H1 (cell line): ENCODE results near the gene FAM151A. TPM values are rescaled to one million over a fixed set of nuclear protein-coding genes. Genes with fewer than 3 reads are reported as not detected.

Source experiments
- CBX5 ChIP-seq: fragments of 300-800, 300-1000 bp; sonication (generic); IDR thresholded peaks from 2 replicates; pipeline ENCODE4 v1.7.1; 2016; ENCODE audit warnings: antibody characterized with exemption, low read length, low read depth
- polyA plus RNA-seq, 7 experiments: library from polyadenylated mRNA; depleted of rRNA in 3 of 7; stranded (reverse) in 5 of 7; unstranded in 2 of 7; fragments of >200 nt in 5 of 7; fragments of 200-250 nt in 2 of 7; gene quantifications; 1 replicate in 5 of 7; 2 replicates in 1 of 7; 4 replicates in 1 of 7; pipeline versions ENCODE4 v1.2.1 to v1.2.3, GENCODE V29; 2011 to 2013; ENCODE audit warnings: missing spikeins in 2 of 7, mixed read lengths in 2 of 7
- total RNA-seq: library from RNA; stranded (reverse); fragmentation: NEBNext Ultra II Directional; extraction: Animal tissue kit (Norgen Biotek cat#: 25700); gene quantifications from 2 replicates; pipeline ENCODE4 v1.2.1, GENCODE V29; 2021

Gene FAM151A
- total and polyA plus RNA-seq, 2 of the 8 experiments (the other 6 are each of a cell fraction or from before 2014, with no cell fraction given), result not detected

DNA sequence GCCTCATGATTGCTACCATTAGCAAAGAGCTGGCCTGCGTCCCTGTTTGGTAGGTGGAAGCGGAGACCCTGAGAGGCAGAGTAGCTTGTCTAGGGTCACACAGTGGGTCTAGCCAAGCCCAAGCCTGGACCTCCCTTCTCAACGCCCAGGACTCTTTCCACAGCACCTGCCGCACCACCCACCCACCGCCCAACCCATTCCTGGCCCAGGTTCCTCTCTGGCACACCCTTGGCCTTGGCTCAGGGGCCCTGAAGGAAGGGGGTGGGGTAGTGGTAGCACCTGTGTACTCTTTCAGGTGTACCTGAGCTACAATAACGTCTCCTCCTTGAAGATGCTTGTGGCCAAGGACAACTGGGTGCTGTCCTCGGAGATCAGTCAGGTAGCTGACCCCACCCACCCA lies 19.3 kb downstream of the FAM151A start (continued):
- TF ChIP-seq CBX5, result no peak
